ENCODE measurements around the gene HES5. TPM values are rescaled to one million over a fixed set of nuclear protein-coding genes. Genes with fewer than 3 reads are reported as not detected.

HES5 gene
- total and polyA plus RNA-seq, 10 of the 15 experiments (the other 5 are each of a cell fraction or from before 2014, with no cell fraction given) = 0.12 to 0.15 TPM; not detected in 8

- TF ChIP-seq TAF1 (IDR thresholded peaks at IDR 0.05; ENCODE audit: borderline replicate concordance, low read depth, low read length) (peak; percentile 81; the same call in 1 of the 2 replicates), RAD21 (IDR thresholded peaks at IDR 0.05; ENCODE audit: insufficient read depth, low read depth, low read length) (no peak), SMC3 (IDR thresholded peaks at IDR 0.05; ENCODE audit: borderline replicate concordance, low read length) (peak; percentile 45; the same call in 1 of the 2 replicates), CHD2 (IDR thresholded peaks at IDR 0.05; ENCODE audit: borderline replicate concordance, low read depth, low read length) (0 out of 2 replicates have a peak, but pooled peaks have one; percentile 17), KLF5 (IDR thresholded peaks at IDR 0.05; ENCODE audit: partially characterized antibody) (no peak), SPI1 (IDR thresholded peaks at IDR 0.05; ENCODE audit: borderline replicate concordance, insufficient read depth, low read depth, low read length) (peak; percentile 48), KDM1A (IDR thresholded peaks at IDR 0.05; ENCODE audit: borderline replicate concordance) (no peak), ZBED1 (IDR thresholded peaks at IDR 0.05; ENCODE audit: borderline replicate concordance) (no peak), RAD51 (IDR thresholded peaks at IDR 0.05) (no peak), NR2C2 (IDR thresholded peaks at IDR 0.05; ENCODE audit: borderline replicate concordance, control insufficient read depth, insufficient read length, low read depth) (no peak)
Observed at GRCh38 chr1:2556277-2556677, 26.2 kb upstream of the HES5 start, which contains the start of gene TNFRSF14 (continued).

GRCh38 chr1:2555634-2556276 is 25.7 kb upstream of the HES5 start:
- BruUV-seq (replicated peaks) = TSS peak; percentile 70
- in situ Hi-C loops (cut with MboI) = no loop called here
- RAD21 ChIA-PET (ENCODE audit: unreplicated experiment) = interaction anchor here (0.7 to 3.3 kb wide), 10 partner anchors 9 to 361 kb away, joined by 3 to 41 read pairs (median 8); partner anchors contain the start of genes FAAP20 and PANK4
- TF ChIP-seq ZBED1 (IDR thresholded peaks at IDR 0.05; ENCODE audit: borderline replicate concordance) (peak; percentile 70), SRF (IDR thresholded peaks at IDR 0.05; ENCODE audit: low read depth in 2 of 2, low read length in 2 of 2) (no peak), SMAD1 (IDR thresholded peaks at IDR 0.05; ENCODE audit: low read depth, partially characterized antibody) (peak; percentile 62), ZBTB40 (IDR thresholded peaks at IDR 0.05; ENCODE audit: borderline replicate concordance) (no peak), SPI1 (IDR thresholded peaks at IDR 0.05; ENCODE audit: borderline replicate concordance, insufficient read depth, low read depth, low read length) (peak; percentile 24; the same call in 1 of the 2 replicates), POLR2AphosphoS2 (IDR thresholded peaks at IDR 0.05; ENCODE audit: low read depth, low read length) (peak; percentile 75; the same call in 1 of the 2 replicates)
- TF ChIP-seq, protein P1, sequence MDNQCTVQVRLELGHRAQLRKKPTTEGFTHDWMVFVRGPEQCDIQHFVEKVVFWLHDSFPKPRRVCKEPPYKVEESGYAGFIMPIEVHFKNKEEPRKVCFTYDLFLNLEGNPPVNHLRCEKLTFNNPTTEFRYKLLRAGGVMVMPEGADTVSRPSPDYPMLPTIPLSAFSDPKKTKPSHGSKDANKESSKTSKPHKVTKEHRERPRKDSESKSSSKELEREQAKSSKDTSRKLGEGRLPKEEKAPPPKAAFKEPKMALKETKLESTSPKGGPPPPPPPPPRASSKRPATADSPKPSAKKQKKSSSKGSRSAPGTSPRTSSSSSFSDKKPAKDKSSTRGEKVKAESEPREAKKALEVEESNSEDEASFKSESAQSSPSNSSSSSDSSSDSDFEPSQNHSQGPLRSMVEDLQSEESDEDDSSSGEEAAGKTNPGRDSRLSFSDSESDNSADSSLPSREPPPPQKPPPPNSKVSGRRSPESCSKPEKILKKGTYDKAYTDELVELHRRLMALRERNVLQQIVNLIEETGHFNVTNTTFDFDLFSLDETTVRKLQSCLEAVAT (IDR thresholded peaks at IDR 0.05) = peak; percentile 60

More at GRCh38 chr1:2555634-2556276, 25.7 kb upstream of the HES5 start:
- ATAC-seq (peak; percentile 67), DNase-seq (ENCODE audit: low read depth, low spot score) (no peak), FAIRE-seq (no peak)
- H3K36me3 ChIP-seq (ENCODE audit: control insufficient read depth in 2 of 2, insufficient read depth in 2 of 2, low read length in 1 of 2) = peaks cover 0 to 2% of the 10 kb centered on the region in 2 experiments; a peak in 2 of 4 replicates
- ChIA-PET CTCF (interaction anchor here (0.8 to 5.1 kb wide), 11 partner anchors 8 to 231 kb away, joined by 3 to 54 read pairs (median 6); partner anchors contain the start of genes PEX10 and PRXL2B), POLR2A (interaction anchor here (1.7 to 5.5 kb wide), 4 partner anchors 10 to 29 kb away, joined by 5 to 61 read pairs (median 42); partner anchors contain the start of gene PRXL2B), SMC1A (ENCODE audit: uncharacterized antibody, unreplicated experiment) (interaction anchor here (0.9 to 4.7 kb wide), 4 partner anchors 8 to 28 kb away, joined by 3 to 39 read pairs (median 18); partner anchors contain the start of gene PRXL2B)
- H3K79me2 ChIP-seq (ENCODE audit: control insufficient read depth, insufficient read depth, low read length) = peaks cover 38% of the 10 kb centered on the region
- H3K27me3 ChIP-seq (replicated peaks in 1 of 2; ENCODE audit: control insufficient read depth in 2 of 2, insufficient read depth in 2 of 2, low read length in 1 of 2) = no peaks in the 10 kb centered on the region
- H3K9me3 ChIP-seq (replicated peaks; ENCODE audit: control insufficient read depth, insufficient read depth, low read length) = no peaks in the 10 kb centered on the region
- peak overlapping the region; percentile 39; the same call in 1 of the 2 replicates for H2AFZ ChIP-seq (ENCODE audit: control insufficient read depth, low read depth, low read length)
- 2% methylated on average over 26 of the region's 26 CpGs for WGBS (ENCODE audit: insufficient coverage, insufficient replicate concordance, low lambda C conversion rate, missing lambda C conversion rate)
- peak overlapping the region; percentile 98 for H3K9ac ChIP-seq (ENCODE audit: control insufficient read depth, insufficient read depth, low read length)
- H3K4me3 ChIP-seq = peak overlapping the region; percentile 87
- peak overlapping the region; percentile 97 for H3K4me2 ChIP-seq (ENCODE audit: control insufficient read depth, insufficient read depth)
- intact Hi-C loops (cut with micrococcal nuclease; ENCODE audit: unreplicated experiment) = loop anchor here (1.0 to 5.0 kb wide), 2 partner anchors 23 to 867 kb away; no protein-coding TSS in a partner anchor
- H3K4me1 ChIP-seq (ENCODE audit: control insufficient read depth, insufficient read depth, low read length) = peaks cover 25% of the 10 kb centered on the region
- peak overlapping the region; percentile 99 for H3K27ac ChIP-seq (ENCODE audit: control insufficient read depth, insufficient read depth)
- H4K20me1 ChIP-seq (ENCODE audit: control insufficient read depth, insufficient read depth) = no peaks in the 10 kb centered on the region
